Nephron (organoid): ENCODE measurements around the gene CTPS1.
A peak's percentile ranks its signal among the peaks of the same experiment; 100 is the strongest.

Experiments used
- H3K27ac Mint-ChIP-seq, 3 experiments: 2 replicates each; pipeline ENCODE4 v1.8.0; 2020; ENCODE audit warnings: mixed read lengths in 3 of 3, mild to moderate bottlenecking in 2 of 3, moderate library complexity in 1 of 3
- H3K27me3 Mint-ChIP-seq: 2 replicates; pipeline ENCODE4 v1.8.0; 2021; ENCODE audit warnings: low read depth, mild to moderate bottlenecking, moderate library complexity, mixed read lengths
- H3K36me3 Mint-ChIP-seq: 2 replicates; pipeline ENCODE4 v1.8.0; 2020; ENCODE audit warnings: low read depth, mixed read lengths
- H3K4me1 Mint-ChIP-seq: 2 replicates; pipeline ENCODE4 v1.8.0; 2020; ENCODE audit warnings: mixed read lengths
- H3K4me3 Mint-ChIP-seq, 3 experiments: 2 replicates each; pipeline ENCODE4 v1.8.0; 2020; ENCODE audit warnings: mild to moderate bottlenecking in 3 of 3, mixed read lengths in 3 of 3, moderate library complexity in 2 of 3
- H3K9me3 Mint-ChIP-seq: 2 replicates; pipeline ENCODE4 v1.8.0; 2020; ENCODE audit warnings: mixed read lengths
- TF ChIP-seq, protein P1 (sequence below), 3 experiments: fragments of 200-600 bp; sonication (generic); IDR thresholded peaks; one replicate each; pipeline ENCODE4 v1.5.0; 2021; ENCODE audit warnings: antibody characterized with exemption in 3 of 3; ENCODE audit not compliant: unreplicated experiment in 3 of 3

CTPS1 gene

DNA sequence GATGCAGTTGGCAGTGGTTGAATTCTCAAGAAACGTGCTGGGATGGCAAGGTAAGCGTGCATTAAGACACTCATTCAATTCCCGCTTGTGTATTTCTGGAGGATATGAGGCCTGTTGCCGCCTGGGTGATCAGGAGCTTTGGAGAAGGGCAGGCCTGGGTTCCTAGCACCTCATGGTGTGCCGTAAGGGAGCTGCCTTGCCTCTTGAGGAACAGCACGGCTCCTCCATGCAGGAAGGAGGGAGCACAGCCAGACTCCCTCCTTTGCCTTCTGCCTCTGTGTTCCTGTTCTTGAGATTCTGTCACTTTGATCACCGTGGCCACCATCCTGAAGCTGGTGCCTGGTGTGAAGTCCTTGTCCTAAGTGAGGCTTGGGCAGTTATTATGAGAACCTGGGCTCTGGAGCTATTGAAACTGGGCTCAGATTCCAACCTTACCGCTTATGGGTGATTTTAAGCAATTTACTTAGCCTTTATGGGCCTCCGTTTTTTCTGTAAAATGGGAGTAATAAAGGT is 23.7 kb downstream of the CTPS1 start:
- Mint-ChIP-seq H3K36me3 (peaks cover 78% of the 10 kb centered on the region), H3K9me3 (no peaks in the 10 kb centered on the region), H3K27me3 (no peaks in the 10 kb centered on the region), H3K27ac (peak overlapping the region; percentile 18 to 72 (median 29)), H3K4me1 (peaks cover 22% of the 10 kb centered on the region), H3K4me3 (no peak overlapping the region)
- TF ChIP-seq, protein P1, sequence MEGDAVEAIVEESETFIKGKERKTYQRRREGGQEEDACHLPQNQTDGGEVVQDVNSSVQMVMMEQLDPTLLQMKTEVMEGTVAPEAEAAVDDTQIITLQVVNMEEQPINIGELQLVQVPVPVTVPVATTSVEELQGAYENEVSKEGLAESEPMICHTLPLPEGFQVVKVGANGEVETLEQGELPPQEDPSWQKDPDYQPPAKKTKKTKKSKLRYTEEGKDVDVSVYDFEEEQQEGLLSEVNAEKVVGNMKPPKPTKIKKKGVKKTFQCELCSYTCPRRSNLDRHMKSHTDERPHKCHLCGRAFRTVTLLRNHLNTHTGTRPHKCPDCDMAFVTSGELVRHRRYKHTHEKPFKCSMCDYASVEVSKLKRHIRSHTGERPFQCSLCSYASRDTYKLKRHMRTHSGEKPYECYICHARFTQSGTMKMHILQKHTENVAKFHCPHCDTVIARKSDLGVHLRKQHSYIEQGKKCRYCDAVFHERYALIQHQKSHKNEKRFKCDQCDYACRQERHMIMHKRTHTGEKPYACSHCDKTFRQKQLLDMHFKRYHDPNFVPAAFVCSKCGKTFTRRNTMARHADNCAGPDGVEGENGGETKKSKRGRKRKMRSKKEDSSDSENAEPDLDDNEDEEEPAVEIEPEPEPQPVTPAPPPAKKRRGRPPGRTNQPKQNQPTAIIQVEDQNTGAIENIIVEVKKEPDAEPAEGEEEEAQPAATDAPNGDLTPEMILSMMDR (IDR thresholded peaks at IDR 0.05; ENCODE audit: unreplicated experiment in 3 of 3): no peak

DNA sequence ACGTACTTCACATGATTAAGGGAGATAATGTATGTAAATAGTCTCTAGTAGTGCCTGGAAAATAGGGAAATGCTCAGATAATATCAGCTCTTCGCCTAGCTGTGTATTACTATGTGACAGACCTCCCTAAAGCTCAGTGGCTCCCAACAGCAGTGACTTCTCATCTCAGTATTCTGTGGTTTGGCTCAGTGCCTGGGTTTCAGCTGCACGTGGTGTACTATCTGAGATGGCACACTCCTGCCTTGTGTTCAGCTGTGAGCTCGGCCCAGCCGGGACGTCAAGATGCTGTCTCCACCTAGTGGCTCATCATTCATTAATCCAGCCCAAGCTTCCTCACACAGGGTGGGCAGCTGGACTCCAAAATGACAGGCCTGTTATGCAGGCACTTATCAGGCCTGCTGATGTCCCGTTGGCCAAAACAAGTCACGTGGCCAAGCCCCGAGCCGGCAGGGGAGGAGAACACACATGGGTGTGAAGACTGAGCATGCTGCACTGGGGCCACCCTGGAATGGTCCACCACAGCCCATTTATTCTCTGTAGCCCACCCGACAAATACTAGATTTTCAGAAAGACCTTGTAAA is 24.2 kb downstream of the CTPS1 start:
- peaks cover 22% of the 10 kb centered on the region for H3K4me1 Mint-ChIP-seq
- no peak overlapping the region for H3K4me3 Mint-ChIP-seq

DNA sequence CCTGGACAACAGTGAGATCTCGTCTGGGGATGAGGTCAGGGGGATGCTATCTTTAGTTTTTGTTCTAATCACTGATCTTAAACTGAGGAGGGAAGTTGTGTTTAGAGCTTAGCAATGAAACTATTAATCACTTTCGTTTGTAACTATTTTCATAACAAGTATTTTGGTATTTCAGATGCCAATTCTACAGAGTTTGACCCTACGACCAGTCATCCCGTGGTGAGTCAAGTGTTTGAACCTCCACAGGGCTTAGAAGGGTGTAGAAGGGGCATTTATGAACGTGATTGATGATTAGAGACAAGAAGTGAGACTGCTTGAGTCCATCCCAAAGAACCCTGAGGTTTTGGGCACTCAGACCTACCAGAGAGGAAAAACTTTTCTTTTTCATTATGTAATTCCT is 26.4 kb downstream of the CTPS1 start:
- TF ChIP-seq, protein P1 (IDR thresholded peaks at IDR 0.05; ENCODE audit: unreplicated experiment in 3 of 3): no peak
- H3K27me3 Mint-ChIP-seq: no peaks in the 10 kb centered on the region
- no peaks in the 10 kb centered on the region for H3K9me3 Mint-ChIP-seq
- H3K4me1 Mint-ChIP-seq: peaks cover 22% of the 10 kb centered on the region
- no peak overlapping the region for H3K4me3 Mint-ChIP-seq
- H3K36me3 Mint-ChIP-seq: peaks cover 74% of the 10 kb centered on the region
- no peak overlapping the region for H3K27ac Mint-ChIP-seq

More for the DNA sequence above, 24.2 kb downstream of the CTPS1 start:
- Mint-ChIP-seq H3K27me3 (no peaks in the 10 kb centered on the region), H3K36me3 (peaks cover 79% of the 10 kb centered on the region), H3K27ac (peak overlapping the region; percentile 18 to 72 (median 29)), H3K9me3 (no peaks in the 10 kb centered on the region)
- TF ChIP-seq, protein P1 (IDR thresholded peaks at IDR 0.05; ENCODE audit: unreplicated experiment in 3 of 3): peak; percentile 32 to 41 (median 35)

DNA sequence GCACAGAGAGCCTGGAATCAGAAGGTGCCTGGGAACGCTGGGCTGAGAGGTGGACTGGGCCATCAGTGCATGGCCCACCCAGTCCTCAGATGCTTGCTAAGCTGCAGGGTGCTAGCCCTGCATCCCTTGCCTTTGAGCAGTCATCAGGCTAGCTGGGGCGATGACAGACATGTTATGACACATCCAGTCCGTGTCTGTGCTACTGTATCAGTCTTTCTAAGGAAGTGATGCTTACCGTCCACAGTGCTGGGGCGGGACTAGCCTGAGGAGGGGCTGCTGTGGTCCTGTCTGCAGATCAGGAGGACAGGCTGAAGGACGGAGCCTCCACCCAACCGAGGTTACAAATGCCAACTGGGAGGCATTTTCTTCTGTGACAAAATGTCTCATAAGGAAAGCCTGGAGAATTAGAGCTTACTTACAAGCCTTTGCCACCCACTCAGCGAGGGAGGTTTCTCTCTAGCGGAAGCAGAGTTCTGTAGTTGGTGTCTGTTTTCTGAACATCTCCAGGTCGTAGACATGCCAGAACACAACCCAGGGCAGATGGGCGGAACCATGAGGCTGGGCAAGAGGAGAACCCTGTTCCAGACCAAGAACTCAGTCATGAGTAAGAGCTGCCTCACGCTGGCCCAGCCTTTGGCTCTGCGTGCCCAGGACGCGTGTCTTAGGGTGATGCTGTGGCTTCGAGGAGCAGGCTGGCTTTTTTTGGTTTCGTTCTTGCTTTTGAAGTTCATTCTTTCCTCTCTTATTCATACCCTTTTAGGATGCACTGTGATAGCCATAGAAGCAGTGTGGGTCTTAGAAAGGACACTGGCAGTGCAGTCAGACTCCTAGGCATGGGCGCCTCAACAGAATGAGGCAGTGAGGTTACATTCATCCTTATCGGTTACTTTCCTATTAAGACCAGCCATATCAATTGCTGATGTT is 27.7 kb downstream of the CTPS1 start:
- Mint-ChIP-seq H3K36me3 (peaks cover 78% of the 10 kb centered on the region), H3K27me3 (no peaks in the 10 kb centered on the region), H3K4me3 (no peak overlapping the region), H3K27ac (no peak overlapping the region), H3K9me3 (no peaks in the 10 kb centered on the region), H3K4me1 (peaks cover 16% of the 10 kb centered on the region)
- TF ChIP-seq, protein P1 (IDR thresholded peaks at IDR 0.05; ENCODE audit: unreplicated experiment in 3 of 3): no peak

DNA sequence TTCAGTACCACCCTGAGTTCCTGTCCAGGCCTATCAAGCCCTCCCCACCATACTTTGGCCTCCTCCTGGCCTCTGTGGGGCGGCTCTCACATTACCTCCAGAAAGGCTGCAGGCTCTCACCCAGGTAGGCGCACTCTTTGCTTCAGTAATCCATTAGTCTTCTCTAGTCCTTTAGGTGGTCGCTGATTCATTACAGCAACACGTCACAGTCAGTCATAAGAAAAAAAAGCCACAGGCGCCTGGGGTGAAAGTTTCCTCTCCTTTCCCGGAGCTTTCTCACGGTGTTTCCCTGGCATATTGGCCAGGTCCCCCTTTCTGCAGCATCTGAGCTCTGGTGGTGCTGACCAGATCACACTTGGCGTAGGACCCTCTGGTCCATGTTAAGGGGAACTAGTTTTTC is 30.0 kb downstream of the CTPS1 start:
- H3K27me3 Mint-ChIP-seq: no peaks in the 10 kb centered on the region
- H3K36me3 Mint-ChIP-seq: peaks cover 71% of the 10 kb centered on the region
- no peak overlapping the region for H3K27ac Mint-ChIP-seq
- H3K4me3 Mint-ChIP-seq: no peak overlapping the region
- H3K4me1 Mint-ChIP-seq: no peaks in the 10 kb centered on the region
- TF ChIP-seq, protein P1 (IDR thresholded peaks at IDR 0.05; ENCODE audit: unreplicated experiment in 3 of 3): no peak
- no peaks in the 10 kb centered on the region for H3K9me3 Mint-ChIP-seq
